ENCODE results near the gene HOXD9. TPM values are rescaled to one million over a fixed set of nuclear protein-coding genes. Genes with fewer than 3 reads are reported as not detected.
A peak's percentile ranks its signal among the peaks of the same experiment; 100 is the strongest.

HOXD9 gene
- total and polyA plus RNA-seq, 2 of the 8 experiments (the other 6 are each of a cell fraction or from before 2014, with no cell fraction given): not detected

DNA sequence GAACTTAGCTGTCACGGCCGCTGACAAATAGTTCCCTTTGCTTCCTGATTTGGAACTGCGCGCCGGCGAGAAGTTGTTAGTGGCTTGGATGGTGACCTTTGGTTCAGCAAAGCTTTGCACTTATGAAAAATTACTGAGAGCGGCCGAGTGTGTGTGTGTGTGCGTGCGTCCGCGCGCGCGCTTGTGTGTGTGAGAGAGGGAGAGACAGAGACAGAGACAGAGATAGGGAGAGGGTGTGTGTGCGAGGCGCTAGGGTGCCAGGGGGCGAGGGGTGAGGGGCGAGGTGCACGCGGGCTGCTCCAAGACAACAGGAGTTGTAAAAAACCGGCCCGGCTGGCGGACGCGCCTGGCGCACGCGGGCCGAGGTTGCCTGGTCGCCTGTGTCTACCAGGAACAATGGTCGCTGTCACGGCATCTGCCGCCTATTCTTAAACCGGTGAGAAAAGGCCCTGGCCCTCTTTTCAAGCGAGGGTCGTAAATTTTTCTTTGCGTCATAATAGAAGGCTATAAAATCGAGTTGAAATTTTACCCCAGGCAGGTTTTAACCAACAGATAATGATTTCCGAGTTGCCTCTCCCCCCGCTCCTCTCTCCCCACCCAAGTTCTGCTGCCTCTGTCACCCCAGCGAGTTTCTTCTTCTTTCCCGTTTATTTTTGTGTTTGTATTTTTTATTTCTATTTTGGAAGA, 35.1 kb downstream of the HOXD9 start (continued):
- TF ChIP-seq TBP (IDR thresholded peaks at IDR 0.05; ENCODE audit: low read depth, low read length): no peak
- TF ChIP-seq CHD2 (IDR thresholded peaks at IDR 0.05; ENCODE audit: low read length): no peak
- no peak for TF ChIP-seq SIX5 (IDR thresholded peaks at IDR 0.05; ENCODE audit: low read depth, low read length)
- TF ChIP-seq EZH2 (IDR thresholded peaks at IDR 0.05; ENCODE audit: low read depth, low read length, severe bottlenecking): peak; percentile 100
- TF ChIP-seq HDAC2 (IDR thresholded peaks at IDR 0.05; ENCODE audit: borderline replicate concordance in 1 of 2, low read depth in 2 of 2, low read length in 2 of 2): no peak
- TF ChIP-seq SIRT6 (IDR thresholded peaks at IDR 0.05; ENCODE audit: low read length): no peak
- TF ChIP-seq SUZ12 (IDR thresholded peaks at IDR 0.05; ENCODE audit: low read length): peak; percentile 100
